Ramos (cell line): ENCODE results near the gene KRT4.

Experiments
- in situ Hi-C: fragments of 300-500 bp; cut with MboI; formaldehyde crosslinking; loops from one replicate; pipeline ENCODE4 v1.14.3; 2022; ENCODE audit warnings: low sequenced_read_pairs; ENCODE audit not compliant: unreplicated experiment

Gene KRT4

DNA sequence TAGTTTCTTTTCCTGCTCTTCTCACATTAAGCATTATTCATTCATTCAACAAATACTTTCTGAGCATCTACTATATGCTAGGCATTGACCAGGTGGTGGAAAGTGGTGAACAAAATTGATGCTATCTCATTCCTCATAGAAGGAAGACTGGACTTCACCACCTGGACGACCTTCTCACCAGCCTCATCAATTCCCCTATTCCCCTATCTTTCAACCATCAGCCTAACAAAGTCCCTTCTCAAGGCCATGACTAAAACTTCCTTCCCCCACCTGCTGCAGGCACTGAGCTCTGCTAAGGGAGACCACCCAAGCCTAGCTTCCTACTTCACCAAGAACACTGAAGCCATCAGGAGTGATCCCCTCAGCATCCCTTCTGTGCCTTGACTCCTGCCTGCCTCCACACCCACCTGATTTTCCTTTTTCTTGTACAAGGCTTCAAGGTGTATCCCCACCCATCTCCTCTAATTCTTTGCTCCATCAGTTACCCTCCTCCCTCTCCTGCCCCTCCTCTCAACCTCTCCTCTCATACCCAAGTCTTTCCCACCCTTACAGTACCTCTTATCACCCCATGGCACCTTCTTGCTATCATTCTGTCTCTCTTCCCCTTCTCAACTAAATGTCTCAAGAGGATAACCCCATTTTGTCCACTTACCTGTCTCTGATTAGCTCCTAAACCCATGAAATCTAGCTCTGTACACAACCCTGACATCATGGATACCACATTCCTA lies 56.3 kb downstream of the KRT4 start:
- in situ Hi-C loops: no loop called here
